Astrocyte (in vitro differentiated cells and primary cell): ENCODE measurements around the gene RIMKLB. TPM values are rescaled to one million over a fixed set of nuclear protein-coding genes. Genes with fewer than 3 reads are reported as not detected.
A peak's percentile ranks its signal among the peaks of the same experiment; 100 is the strongest.
"Not testable (repeated sequence)": the region's sequence is repeated elsewhere in the genome, so short reads cannot be mapped to it uniquely, and the experiment has no call there.

ENCODE experiments used
- DNase-seq: peaks from one replicate; pipeline ENCODE4 v3.0.0-alpha.2; 2010; ENCODE audit warnings: low read depth
- FAIRE-seq: peaks from 2 replicates; lab custom pipeline; 2011; peaks lifted over from hg19 to GRCh38; lab: Jason Lieb, UNC
- H2AFZ ChIP-seq: 2 replicates; pipeline ENCODE4 v1.6.0; 2012; ENCODE audit warnings: low read depth, low read length, inconsistent platforms
- H3K27ac ChIP-seq: 2 replicates; pipeline ENCODE4 v1.5.1; 2011; ENCODE audit warnings: low read depth, low read length, inconsistent platforms
- H3K27me3 ChIP-seq: 2 replicates; pipeline ENCODE4 v1.6.0; 2011; ENCODE audit warnings: low read length, inconsistent platforms; ENCODE audit not compliant: insufficient read depth
- H3K36me3 ChIP-seq: 2 replicates; pipeline ENCODE4 v1.5.1; 2011; ENCODE audit warnings: low read length, inconsistent platforms; ENCODE audit not compliant: insufficient read depth
- H3K4me1 ChIP-seq: 2 replicates; pipeline ENCODE4 v1.5.1; 2011; ENCODE audit warnings: low read length, inconsistent platforms; ENCODE audit not compliant: insufficient read depth
- H3K4me2 ChIP-seq: 2 replicates; pipeline ENCODE4 v1.6.0; 2012; ENCODE audit warnings: low read length, inconsistent platforms
- H3K4me3 ChIP-seq: 2 replicates; pipeline ENCODE4 v1.5.1; 2011; ENCODE audit warnings: low read depth, mild to moderate bottlenecking, low read length, inconsistent platforms; ENCODE audit not compliant: insufficient read depth
- H3K79me2 ChIP-seq: 2 replicates; pipeline ENCODE4 v1.6.0; 2012; ENCODE audit warnings: mild to moderate bottlenecking, low read length, inconsistent platforms; ENCODE audit not compliant: insufficient read depth
- H3K9ac ChIP-seq: 2 replicates; pipeline ENCODE4 v1.6.0; 2012; ENCODE audit warnings: mild to moderate bottlenecking, low read length, inconsistent platforms
- H3K9me3 ChIP-seq: 2 replicates; pipeline ENCODE4 v1.5.1; 2012; ENCODE audit warnings: low read depth, mild to moderate bottlenecking, low read length, inconsistent platforms; ENCODE audit not compliant: insufficient read depth
- H4K20me1 ChIP-seq: 2 replicates; pipeline ENCODE4 v1.6.0; 2012; ENCODE audit warnings: low read length, inconsistent platforms; ENCODE audit not compliant: insufficient read depth
- H3K27ac Mint-ChIP-seq: one replicate; pipeline ENCODE4 v1.8.0; 2021; ENCODE audit warnings: mild to moderate bottlenecking, mixed read lengths; ENCODE audit not compliant: unreplicated experiment
- H3K27me3 Mint-ChIP-seq: one replicate; pipeline ENCODE4 v1.8.0; 2021; ENCODE audit warnings: low read depth, mixed read lengths; ENCODE audit not compliant: unreplicated experiment
- H3K36me3 Mint-ChIP-seq: one replicate; pipeline ENCODE4 v1.8.0; 2021; ENCODE audit warnings: low read depth, mixed read lengths; ENCODE audit not compliant: unreplicated experiment
- H3K4me1 Mint-ChIP-seq: one replicate; pipeline ENCODE4 v1.8.0; 2021; ENCODE audit warnings: low read depth, mixed read lengths; ENCODE audit not compliant: unreplicated experiment
- H3K4me3 Mint-ChIP-seq: one replicate; pipeline ENCODE4 v1.8.0; 2021; ENCODE audit warnings: mild to moderate bottlenecking, moderate library complexity, mixed read lengths; ENCODE audit not compliant: unreplicated experiment
- H3K9me3 Mint-ChIP-seq: one replicate; pipeline ENCODE4 v1.8.0; 2021; ENCODE audit warnings: mild to moderate bottlenecking, mixed read lengths; ENCODE audit not compliant: unreplicated experiment
- EZH2 ChIP-seq: IDR thresholded peaks from 2 replicates; pipeline ENCODE4 v1.6.1; 2012; ENCODE audit warnings: mild to moderate bottlenecking, low read length, inconsistent platforms; ENCODE audit not compliant: insufficient read depth
- total RNA-seq: library from RNA; stranded (reverse); gene quantifications from 2 replicates; pipeline ENCODE4 v1.2.1, GENCODE V29; 2021
- TF ChIP-seq, protein P1 (sequence below): IDR thresholded peaks from 2 replicates; pipeline ENCODE4 v1.5.1; 2011; ENCODE audit warnings: low read depth, mild to moderate bottlenecking, inconsistent platforms, low read length, moderate library complexity; ENCODE audit not compliant: insufficient read depth

The RIMKLB gene
- total RNA-seq, 1 donor from 2014 or later, result 36.6 TPM

DNA sequence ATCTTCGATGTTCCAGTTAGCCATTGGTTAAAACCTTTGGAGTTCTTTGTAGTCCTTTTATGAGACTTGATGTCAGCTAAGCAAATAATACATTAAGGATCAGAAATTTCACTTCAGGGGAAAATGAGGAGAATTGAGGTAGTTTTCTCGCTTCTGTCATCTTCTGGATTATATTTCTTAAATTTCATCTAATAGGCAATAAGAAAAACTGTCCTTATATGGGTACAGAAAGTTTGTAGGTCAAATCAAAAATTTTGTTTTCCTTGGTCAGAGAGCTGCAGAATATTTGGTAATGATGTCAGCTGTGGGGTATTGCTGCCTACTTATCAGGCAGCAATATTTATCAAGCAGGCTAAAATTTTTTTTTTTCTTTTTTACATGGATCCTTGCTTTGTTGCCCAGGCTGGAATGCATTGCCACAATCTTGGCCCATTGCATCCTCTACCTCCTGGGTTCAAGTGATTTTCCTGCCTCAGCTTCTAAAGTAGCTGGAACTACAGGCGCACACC lies 37.1 kb downstream of the RIMKLB start:
- Mint-ChIP-seq H3K4me3 (no peak overlapping the region), H3K27me3 (no peaks in the 10 kb centered on the region), H3K27ac (no peak overlapping the region), H3K36me3 (peaks cover 10% of the 10 kb centered on the region), H3K9me3 (no peaks in the 10 kb centered on the region), H3K4me1 (peaks cover 5% of the 10 kb centered on the region)
- Histone ChIP-seq H4K20me1 (peaks cover 19% of the 10 kb centered on the region), H3K36me3 (no peaks in the 10 kb centered on the region), H2AFZ (no peak overlapping the region), H3K4me2 (no peak overlapping the region), H3K4me1 (no peaks in the 10 kb centered on the region), H3K27me3 (no peaks in the 10 kb centered on the region), H3K9me3 (no peaks in the 10 kb centered on the region), H3K79me2 (peaks cover 50% of the 10 kb centered on the region), H3K27ac (no peak overlapping the region), H3K4me3 (no peak overlapping the region), H3K9ac (no peak overlapping the region)
- no peak for FAIRE-seq
- DNase-seq, result peak; percentile 29
- no peak for TF ChIP-seq EZH2
- TF ChIP-seq, protein P1, sequence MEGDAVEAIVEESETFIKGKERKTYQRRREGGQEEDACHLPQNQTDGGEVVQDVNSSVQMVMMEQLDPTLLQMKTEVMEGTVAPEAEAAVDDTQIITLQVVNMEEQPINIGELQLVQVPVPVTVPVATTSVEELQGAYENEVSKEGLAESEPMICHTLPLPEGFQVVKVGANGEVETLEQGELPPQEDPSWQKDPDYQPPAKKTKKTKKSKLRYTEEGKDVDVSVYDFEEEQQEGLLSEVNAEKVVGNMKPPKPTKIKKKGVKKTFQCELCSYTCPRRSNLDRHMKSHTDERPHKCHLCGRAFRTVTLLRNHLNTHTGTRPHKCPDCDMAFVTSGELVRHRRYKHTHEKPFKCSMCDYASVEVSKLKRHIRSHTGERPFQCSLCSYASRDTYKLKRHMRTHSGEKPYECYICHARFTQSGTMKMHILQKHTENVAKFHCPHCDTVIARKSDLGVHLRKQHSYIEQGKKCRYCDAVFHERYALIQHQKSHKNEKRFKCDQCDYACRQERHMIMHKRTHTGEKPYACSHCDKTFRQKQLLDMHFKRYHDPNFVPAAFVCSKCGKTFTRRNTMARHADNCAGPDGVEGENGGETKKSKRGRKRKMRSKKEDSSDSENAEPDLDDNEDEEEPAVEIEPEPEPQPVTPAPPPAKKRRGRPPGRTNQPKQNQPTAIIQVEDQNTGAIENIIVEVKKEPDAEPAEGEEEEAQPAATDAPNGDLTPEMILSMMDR, result no peak

GRCh38 chr12:8742501-8742900 lies 44.7 kb downstream of the RIMKLB start:
- H3K27me3 Mint-ChIP-seq, result no peaks in the 10 kb centered on the region
- H3K27ac Mint-ChIP-seq, result no peak overlapping the region
- FAIRE-seq (no peak), DNase-seq (peak; percentile 73)
- Histone ChIP-seq H3K9me3 (no peaks in the 10 kb centered on the region), H3K4me3 (no peak overlapping the region), H3K27ac (no peak overlapping the region), H3K4me1 (peaks cover 8% of the 10 kb centered on the region), H4K20me1 (peaks cover 16% of the 10 kb centered on the region), H3K79me2 (peaks cover 13% of the 10 kb centered on the region), H3K27me3 (no peaks in the 10 kb centered on the region), H3K4me2 (no peak overlapping the region), H3K36me3 (no peaks in the 10 kb centered on the region), H2AFZ (no peak overlapping the region), H3K9ac (no peak overlapping the region)
- no peaks in the 10 kb centered on the region for H3K9me3 Mint-ChIP-seq
- peaks cover 15% of the 10 kb centered on the region for H3K36me3 Mint-ChIP-seq
- peaks cover 7% of the 10 kb centered on the region for H3K4me1 Mint-ChIP-seq
- H3K4me3 Mint-ChIP-seq, result no peak overlapping the region
- TF ChIP-seq, protein P1, result no peak
- TF ChIP-seq EZH2, result no peak

DNA sequence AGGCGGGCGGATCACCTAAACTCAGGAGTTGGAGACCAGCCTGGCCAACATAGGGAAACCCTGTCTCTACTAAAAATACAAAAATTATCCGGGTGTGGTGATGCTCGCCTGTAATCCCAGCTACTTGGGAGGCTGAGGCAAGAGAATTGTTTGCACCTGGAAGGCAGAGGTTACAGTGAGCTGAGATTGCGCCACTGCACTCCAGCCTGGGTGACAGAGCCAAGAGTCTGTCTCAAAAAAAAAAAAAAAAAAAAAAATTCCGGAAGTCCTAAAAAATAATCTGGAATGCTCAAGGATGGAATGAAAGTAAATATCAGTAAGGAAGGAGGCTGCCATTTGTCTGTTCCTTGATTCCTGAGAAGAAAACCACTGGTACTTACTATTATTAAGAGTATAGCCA lies 45.3 kb downstream of the RIMKLB start:
- not testable (repeated sequence) for H3K9me3 ChIP-seq, H3K4me1 ChIP-seq, FAIRE-seq, DNase-seq, H3K27ac Mint-ChIP-seq, H3K4me2 ChIP-seq, H3K9ac ChIP-seq, H3K4me3 Mint-ChIP-seq, H3K36me3 ChIP-seq, H3K27me3 ChIP-seq, H3K4me1 Mint-ChIP-seq, H3K27ac ChIP-seq, H3K4me3 ChIP-seq, H3K9me3 Mint-ChIP-seq, H2AFZ ChIP-seq, H3K27me3 Mint-ChIP-seq
- peaks cover 12% of the 10 kb centered on the region for H3K79me2 ChIP-seq
- H3K36me3 Mint-ChIP-seq, result peaks cover 15% of the 10 kb centered on the region
- H4K20me1 ChIP-seq, result peaks cover 16% of the 10 kb centered on the region

- H3K27ac Mint-ChIP-seq, FAIRE-seq, H3K79me2 ChIP-seq: not testable (repeated sequence)
Measured at GRCh38 chr12:8745631-8746030, 47.8 kb downstream of the RIMKLB start.

More at GRCh38 chr12:8745631-8746030, 47.8 kb downstream of the RIMKLB start:
- not testable (repeated sequence) for H2AFZ ChIP-seq, H3K4me3 ChIP-seq, H3K9me3 Mint-ChIP-seq, H3K36me3 ChIP-seq, H3K9me3 ChIP-seq, H3K9ac ChIP-seq, H3K4me1 Mint-ChIP-seq, H3K4me3 Mint-ChIP-seq, H3K4me1 ChIP-seq, DNase-seq, H3K4me2 ChIP-seq, H3K27me3 Mint-ChIP-seq, H3K36me3 Mint-ChIP-seq, H3K27me3 ChIP-seq, H3K27ac ChIP-seq
- H4K20me1 ChIP-seq, result peaks cover 16% of the 10 kb centered on the region
